ENCODE data around the gene SAMD11.

Gene SAMD11

DNA sequence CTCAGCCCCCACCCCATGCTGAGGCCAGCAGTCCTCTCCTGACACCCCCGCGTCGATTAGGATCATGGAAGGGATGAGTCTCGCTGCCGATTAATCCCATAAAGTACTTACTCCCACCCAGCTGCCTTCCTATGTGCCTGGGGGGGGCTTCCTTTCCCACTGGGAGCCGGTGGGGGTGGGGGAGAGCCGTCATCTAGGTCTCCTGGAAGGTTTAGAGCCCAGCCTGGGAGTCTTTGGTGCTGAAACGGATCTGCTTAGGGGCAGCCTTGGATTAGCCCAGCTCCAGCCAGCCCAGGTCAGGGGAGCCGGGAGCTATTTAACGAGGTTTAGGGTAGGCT, 9.8 kb downstream of the SAMD11 start:
- DNase-seq: no peak

DNA sequence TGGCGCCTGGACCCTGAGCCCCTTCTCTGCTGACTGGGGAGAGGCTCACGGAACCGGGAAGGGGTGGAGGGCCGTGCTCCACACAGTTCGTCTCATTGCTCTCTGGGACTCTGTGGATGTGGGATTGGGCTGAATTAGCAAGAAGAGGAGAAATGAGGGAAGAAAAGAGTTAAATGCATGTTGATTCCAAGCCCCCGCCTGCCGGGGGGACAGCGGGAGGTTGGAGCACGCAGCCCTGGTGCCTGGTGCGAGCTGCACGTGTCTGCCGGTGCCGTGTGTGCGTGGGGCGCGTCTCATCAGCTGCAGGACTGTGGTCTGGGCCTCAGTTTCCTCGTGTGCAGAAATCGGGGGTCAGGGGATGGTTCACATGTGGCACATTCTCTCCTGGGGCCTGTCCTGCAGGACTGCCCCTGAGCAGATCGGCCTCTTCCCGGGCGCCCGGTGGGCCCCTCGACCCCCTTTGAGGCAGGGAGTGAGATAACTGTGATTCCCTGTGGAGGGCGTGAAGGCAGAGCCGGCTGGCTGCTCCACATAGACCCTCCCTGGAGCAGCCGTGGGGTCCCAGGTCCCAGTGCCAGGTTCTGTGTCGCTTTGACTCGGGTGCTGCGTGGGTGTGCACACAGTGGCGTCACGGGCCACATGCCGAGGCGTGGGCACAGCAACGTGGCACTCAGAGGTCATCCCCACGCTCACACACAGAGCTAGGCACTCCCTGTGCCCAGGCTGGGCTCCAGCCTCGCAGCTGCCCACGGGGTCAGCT, 11.4 kb downstream of the SAMD11 start:
- DNase-seq: no peak

DNA sequence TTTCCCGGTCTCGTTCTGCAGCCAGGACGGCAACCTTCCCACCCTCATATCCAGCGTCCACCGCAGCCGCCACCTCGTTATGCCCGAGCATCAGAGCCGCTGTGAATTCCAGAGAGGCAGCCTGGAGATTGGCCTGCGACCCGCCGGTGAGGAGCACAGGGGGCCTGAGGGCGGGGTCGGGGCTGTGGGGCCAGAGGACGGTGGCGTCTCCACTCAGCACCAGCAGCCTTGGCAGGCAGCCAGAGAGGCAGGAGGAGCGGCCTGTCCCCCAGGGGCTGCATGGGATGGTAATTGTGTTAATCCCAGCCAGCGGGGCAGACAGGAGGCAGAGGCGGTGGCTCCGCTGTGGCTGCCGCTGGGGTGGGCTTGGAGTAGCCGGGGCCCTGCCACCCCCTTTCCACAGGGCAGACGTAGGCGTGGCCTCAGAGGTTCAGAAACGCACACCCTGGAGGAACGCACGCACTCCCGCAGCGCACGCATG, 12.1 kb downstream of the SAMD11 start:
- no peak for DNase-seq

DNA sequence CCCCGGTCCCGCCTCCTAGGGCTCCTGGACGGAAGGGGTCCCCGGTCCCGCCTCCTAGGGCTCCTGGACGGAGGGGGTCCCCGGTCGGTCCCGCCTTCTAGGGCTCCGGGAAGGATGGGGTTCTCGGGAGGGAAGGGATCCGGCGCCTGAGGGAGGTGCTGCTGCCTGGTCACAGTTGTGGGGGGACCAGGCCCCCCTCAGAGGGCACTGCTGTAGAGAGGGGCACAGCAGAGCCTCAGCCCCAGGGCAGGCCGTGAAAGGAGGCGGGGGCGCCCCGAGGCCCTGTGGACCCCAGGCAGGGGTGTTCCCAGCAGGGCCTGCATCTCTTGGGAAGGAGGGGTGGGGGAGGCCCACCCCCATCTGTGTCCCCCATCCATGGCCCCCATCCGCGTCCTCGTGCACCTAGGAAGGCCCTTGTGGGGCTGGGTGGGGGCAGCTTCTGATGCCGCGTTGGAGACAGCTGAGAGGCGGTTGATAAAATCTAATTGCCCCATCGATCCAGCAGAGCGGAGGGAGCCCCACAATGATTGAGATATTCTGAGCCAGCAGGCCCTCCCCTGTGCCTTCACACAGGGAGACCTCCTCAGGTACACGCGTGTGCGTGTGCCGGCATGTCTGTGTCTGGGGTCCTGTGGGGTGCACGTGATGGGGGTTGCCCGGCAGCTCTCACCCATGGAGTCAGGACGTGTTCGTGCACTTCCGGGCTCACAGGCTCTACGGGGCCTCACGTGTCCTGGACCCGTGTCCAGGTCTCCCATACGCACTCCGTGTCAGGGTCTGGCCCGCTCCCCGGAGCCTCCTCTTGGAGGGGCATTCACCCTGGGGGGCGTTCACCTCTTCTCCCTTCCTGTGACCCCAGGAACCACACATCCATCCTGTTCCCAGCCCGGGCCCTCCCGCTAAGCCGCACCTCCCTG, 12.9 kb downstream of the SAMD11 start:
- no peak for DNase-seq

DNA sequence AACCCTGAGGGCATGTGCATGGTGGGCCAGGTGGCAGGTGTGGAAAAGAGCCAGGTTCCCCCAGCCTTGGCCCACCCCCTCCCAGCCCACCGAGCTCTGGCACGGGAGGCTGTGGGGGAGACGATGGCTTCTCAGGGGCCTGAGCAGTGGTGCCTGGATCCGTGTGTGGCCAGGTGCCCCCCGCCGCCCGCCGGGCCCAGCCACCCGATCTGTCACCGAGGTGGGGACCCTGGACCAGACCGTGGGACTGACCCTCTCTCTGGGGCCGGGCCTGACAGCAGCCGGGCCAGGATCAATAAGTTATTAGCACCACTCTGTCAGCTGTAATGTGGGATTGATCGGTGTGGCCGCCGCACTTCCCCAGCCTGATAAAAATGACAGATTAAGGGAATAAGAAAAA, 13.8 kb downstream of the SAMD11 start:
- no peak for DNase-seq

DNA sequence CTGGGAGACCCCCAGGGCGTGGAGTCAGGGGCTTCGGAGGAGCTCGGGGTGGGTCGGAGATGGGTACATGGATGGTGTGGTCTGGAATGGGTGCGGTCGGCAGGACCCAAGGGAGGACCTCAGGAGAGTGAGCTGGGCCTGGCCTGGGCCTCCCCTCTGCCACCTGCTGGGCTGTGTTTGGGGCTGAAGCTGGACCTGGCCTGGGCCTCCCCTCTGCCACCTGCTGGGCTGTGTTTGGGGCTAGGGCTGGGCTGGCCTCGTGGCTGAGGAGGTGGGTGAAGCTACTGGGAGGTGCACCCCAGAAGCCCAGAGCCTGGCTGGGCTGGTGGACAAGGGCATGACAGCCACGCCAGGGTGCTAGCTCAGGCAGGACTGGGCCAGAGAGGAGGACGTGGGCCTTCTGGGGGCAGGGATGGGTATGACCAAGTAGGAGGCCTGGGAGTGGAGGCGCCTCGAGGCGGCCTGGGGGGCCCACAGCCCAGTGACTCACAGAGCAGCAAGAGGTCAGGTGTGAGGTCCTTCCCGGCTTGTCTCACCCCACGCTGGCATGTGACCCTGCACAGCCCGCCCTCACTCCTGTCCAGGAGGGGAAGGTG, 14.5 kb downstream of the SAMD11 start:
- no peak for DNase-seq

DNA sequence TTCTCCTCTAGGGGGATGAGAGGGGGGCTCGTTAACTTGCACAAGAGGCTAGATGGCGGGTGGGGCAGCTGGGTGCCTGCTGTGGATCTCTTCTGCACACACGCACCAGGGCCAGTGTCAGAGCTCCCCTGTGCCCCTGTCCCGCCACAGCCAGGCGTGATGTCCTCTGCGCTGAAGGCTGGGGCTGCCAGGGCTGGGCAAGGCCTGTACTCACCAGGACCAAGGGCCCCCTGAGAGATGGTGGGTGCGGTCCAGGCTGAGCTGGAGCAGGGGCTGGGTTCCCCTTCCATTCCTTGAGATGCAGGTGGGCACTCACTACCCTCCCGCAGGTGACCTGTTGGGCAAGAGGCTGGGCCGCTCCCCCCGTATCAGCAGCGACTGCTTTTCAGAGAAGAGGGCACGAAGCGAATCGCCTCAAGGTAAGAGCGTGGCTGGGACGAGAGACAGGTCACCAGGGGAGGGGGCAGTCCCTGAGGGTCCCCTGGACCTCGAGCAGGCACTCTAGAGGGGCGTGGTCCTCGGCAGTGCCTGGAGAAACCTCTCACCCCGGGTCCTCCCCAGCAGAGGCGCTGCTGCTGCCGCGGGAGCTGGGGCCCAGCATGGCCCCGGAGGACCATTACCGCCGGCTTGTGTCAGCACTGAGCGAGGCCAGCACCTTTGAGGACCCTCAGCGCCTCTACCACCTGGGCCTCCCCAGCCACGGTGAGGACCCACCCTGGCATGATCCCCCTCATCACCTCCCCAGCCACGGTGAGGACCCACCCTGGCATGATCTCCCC, 15.2 kb downstream of the SAMD11 start:
- DNase-seq: no peak

DNA sequence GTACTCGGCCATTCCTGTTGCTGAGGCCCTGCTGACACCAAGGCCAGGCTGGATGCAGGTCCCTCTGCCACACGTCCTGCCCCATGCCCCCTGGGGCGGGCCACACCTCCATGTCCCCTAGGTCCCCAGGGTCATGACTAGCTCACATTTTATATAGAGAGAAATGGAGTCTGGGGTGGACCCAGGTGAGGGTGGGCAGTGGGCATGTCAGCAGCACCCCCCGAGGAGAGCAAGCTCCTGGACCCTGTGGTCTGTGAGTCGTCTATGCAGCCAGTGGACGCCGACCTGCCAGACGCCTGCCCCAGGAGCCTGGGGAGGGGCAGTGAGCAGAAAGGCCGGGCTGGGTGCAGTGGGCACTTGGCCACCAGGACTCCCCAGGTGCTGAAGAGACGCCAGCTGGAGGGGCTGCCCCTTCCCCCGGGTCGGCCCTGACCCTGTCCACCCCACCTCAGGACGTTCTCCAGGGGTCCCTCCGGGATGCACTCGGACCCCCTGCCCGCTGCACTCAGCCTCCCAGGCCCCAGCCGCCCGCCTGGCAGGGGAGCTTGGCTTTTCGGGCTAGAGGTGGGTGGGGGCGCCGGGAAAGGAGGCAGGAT, 15.9 kb downstream of the SAMD11 start:
- no peak for DNase-seq

DNA sequence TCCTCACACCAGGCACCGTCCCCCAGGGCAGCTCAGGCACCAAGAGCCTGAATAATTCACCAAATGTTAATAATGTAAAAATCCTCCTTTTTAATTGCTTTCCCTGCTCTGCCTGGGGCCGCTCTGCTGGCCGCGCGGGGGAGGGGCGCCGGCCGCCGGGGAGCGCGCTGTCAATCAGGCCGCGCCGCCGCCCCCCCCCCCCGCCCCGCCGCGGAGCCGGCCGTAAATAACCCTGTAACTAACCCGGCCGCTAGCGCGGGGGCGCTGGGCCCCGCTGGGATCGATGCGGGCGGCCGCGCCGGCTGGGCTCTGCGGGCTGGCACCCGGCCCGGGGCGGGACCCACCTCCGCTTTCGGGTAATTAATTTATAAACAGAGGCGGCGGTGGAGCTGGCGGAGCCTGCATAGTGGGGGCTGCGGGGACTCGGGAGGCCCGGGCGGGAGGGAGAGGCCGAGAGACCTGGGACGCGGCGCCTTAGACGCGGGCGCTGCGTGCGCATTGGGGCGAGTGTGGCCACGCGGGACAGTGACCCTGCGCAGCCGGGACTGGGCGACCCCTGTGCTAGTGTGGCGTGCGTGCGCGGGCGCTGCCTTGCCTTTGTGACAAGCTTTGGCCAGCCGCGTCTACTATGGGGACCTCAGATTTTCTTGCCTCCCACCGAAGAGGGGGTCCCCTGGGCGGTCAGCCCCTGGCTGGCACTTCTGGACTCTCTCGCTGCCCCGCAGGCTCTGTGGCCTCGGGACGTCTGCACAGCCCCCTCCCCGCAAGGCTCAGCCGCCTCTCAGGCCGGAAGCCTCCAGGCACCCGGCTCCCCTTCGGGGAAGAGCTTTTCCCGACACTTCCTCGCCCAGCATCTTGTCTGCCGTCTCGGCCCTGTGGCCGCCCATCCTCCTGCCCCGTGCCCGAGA, 16.6 kb downstream of the SAMD11 start:
- DNase-seq: no peak

DNA sequence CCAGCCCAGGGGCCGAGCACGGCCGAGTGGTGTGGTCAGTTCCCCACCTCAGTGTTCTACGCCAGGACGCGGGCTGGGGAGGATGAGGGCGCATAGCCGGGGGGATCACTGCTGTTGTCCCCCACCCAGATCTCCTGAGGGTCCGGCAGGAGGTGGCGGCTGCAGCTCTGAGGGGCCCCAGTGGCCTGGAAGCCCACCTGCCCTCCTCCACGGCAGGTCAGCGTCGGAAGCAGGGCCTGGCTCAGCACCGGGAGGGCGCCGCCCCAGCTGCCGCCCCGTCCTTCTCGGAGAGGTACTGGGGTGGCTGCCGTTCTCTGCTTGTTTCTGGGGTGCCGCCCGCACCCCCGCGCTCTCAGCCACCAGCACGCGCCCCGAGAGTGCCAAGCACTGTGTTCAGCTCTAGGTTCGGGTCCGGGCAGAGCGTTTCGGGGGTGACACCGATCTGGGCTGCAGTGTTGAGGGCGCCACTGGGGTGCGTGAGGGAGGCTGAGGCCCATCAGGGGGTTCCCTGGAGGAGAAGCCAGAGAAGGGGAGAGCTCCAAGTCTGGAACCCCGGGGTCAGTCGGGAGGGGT, 17.4 kb downstream of the SAMD11 start:
- DNase-seq: no peak

DNA sequence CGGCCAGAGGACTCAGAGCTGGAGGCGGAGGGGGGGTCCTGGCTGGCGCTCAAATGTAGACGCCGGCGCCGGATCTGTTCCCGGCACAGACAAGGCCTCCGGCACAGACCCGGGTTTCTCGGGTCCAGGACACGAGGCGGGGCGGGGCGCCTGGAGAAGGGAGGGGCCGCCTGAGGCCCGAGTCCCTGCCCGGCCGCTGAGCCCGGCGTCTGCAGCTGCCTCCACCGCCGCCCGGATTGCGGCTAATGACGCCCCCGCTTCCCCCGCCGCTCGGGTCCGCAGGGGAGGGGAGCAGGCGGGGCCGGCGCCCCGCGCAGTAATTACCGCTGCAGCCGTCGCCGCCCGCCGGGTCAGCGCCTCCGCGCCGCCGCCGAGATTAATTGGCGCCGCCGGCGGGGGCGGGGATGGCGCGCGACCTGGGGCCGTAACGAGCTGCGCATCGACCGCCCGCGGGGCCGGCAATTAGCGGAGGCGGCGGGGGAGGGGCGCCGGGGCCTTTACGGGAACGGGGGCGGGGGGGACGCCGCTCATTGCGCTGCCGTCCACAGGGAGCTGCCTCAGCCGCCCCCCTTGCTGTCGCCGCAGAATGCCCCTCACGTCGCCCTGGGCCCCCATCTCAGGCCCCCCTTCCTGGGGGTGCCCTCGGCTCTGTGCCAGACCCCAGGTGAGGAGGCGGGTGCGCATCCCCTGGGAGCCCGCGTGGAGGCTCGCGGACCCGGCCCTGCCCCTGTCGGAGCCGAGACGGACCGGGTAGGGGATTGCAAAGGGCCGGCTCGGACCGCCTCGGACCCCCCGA, 18.1 kb downstream of the SAMD11 start:
- no peak for DNase-seq

DNA sequence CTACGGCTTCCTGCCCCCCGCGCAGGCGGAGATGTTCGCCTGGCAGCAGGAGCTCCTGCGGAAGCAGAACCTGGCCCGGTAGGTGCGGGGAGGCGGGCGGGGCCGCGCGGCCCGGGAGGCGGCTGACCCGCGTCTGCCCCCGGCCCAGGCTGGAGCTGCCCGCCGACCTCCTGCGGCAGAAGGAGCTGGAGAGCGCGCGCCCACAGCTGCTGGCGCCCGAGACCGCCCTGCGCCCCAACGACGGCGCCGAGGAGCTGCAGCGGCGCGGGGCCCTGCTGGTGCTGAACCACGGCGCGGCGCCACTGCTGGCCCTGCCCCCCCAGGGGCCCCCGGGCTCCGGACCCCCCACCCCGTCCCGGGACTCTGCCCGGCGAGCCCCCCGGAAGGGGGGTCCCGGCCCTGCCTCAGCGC, 18.7 kb downstream of the SAMD11 start:
- DNase-seq: no peak

DNA sequence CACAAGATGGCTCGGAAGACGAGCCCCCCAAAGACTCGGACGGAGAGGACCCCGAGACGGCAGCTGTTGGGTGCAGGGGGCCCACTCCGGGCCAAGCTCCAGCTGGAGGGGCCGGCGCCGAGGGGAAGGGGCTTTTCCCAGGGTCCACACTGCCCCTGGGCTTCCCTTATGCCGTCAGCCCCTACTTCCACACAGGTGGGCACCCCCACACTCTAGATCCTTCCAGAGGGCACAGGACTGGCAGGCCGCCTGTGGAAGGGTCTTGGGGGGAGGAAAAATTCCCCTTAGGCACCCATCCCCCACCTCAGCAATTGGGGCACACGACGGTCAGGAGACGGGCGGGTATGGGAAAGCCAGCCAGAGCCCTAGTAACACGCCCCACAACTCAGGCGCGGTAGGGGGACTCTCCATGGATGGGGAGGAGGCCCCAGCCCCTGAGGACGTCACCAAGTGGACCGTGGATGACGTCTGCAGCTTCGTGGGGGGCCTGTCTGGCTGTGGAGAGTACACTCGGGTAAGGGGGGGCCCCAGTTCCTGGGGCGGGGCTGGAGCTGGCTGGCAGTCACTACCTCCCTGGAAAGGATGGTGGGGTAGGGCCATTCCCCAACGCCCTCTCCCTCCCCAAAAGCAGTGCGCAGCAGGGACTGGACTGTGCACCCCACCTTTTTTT, 19.3 kb downstream of the SAMD11 start:
- no peak for DNase-seq

DNA sequence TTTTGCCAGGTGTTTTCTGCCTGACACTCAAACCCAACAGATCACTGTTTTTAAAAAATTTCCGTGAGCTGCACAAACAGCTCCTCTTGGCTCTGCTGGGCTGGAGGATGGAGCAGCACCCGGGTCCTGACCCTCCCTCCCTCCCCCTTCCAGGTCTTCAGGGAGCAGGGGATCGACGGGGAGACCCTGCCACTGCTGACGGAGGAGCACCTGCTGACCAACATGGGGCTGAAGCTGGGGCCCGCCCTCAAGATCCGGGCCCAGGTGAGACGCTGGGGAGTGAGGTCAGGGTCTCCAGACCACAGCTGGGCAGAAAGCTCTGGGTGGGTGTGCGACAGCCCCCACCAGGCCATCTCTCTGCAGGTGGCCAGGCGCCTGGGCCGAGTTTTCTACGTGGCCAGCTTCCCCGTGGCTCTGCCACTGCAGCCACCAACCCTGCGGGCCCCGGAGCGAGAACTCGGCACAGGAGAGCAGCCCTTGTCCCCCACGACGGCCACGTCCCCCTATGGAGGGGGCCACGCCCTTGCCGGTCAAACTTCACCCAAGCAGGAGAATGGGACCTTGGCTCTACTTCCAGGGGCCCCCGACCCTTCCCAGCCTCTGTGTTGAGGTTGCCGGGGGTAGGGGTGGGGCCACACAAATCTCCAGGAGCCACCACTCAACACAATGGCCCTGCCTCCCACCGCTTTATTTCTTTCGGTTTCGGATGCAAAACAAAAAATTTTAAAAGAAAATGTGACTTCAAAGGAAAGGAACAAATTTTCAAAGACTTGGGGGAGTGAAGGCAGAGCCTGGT, 20.0 kb downstream of the SAMD11 start:
- DNase-seq: no peak

DNA sequence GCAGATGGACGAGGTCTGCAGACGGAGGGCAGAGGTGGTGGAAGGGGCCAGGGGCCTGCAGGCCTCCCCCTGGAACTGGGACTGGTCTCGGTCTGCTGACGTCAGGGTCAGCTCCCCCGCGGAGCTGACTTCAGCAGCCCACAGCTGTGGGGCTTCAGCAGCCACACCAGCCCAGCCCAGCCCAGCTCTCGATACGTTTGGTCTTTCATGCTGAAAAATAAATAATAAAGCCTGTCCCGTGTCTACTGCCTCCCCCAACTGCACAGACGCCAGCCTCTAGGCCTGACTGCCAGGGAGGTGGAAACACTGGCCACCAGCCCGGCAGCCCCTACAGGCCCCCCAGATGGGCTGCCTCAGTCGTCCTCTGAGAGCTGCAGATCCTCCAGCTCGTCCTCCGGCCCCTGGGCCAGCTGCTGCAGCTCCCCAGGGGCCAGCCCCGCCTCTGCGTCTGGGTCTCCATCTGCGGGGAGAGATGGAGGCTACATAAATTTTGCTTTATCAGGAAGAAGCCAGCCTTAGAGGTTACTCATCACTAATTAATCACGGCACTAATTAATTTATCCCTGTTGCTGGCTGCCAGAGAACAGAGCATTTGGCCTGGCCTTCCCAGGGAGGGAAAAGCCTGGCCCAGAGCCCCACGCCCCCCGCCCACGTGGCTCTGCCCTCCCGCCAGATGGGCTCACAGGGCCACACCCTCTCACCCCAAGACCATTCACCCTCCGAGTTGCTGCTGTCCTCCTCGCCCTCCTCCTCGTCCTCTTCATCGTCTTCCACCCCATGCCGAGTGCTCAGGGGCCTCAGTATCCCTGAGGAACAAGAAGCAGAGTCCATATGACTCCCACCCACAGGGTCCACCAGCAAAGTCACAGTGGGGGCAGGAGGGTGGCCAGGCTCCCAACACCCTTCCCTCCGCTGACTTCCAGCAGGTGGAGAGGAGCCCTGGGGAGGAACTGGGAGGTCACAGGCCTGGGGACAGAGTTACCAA, 20.9 kb downstream of the SAMD11 start:
- no peak for DNase-seq

DNA sequence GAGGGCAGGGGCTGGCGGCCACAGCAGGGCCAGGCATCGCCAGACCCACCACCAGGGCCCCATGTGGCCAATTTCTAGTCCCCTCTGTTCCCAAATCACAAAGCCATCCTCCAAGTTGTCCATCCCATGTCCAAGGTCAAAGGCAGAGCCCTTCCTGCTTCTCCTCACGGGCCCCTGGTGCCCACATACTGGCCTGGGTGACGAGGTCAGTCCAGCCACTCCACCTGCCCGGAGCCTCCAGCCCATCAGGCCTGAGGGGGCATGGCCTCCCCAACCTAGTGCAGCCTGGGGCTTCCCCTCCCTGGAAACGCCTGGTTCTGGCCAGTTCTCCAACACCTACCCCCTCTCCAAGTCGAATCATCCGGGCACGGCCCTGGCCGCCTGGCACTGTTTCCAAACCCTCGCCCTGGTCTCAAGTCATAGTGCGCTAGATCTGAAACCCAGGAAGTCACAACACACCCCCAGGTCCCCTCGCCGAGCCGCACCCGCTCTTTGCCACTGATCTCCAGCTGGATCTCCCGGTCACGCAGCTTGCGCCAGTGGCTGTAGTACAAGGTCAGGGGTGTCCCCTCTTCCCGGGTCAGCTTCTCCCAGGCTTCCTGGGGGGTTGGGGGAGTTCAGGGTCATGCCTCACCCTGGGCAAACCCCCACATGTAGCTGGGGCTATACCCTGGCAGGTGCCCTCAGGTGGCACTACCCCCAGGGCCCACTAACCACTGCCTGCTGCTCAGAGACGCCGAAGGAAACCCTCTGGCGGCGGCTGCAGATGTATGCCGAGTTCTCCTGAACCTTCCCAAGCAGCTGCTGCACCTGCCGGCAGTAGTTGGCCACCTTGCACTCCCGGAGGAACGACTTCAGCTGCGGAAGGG, 22.2 kb downstream of the SAMD11 start:
- DNase-seq: no peak

Measured in NCI-H2029 (cell line).